Osteocyte (in vitro differentiated cells): ENCODE measurements around the gene TRIM40. TPM values are rescaled to one million over a fixed set of nuclear protein-coding genes. Genes with fewer than 3 reads are reported as not detected.

ENCODE experiments used
- DNase-seq: peaks from one replicate; pipeline ENCODE4 v3.0.0; 2021; ENCODE audit warnings: mixed read lengths; ENCODE audit not compliant: unreplicated experiment; ENCODE audit errors: extremely low spot score
- H3K27ac Mint-ChIP-seq: one replicate; pipeline ENCODE4 v1.8.0; 2021; ENCODE audit warnings: mild to moderate bottlenecking, mixed read lengths; ENCODE audit not compliant: unreplicated experiment
- H3K27me3 Mint-ChIP-seq: one replicate; pipeline ENCODE4 v1.8.0; 2021; ENCODE audit warnings: mixed read lengths; ENCODE audit not compliant: unreplicated experiment
- H3K36me3 Mint-ChIP-seq: one replicate; pipeline ENCODE4 v1.8.0; 2021; ENCODE audit warnings: mixed read lengths; ENCODE audit not compliant: unreplicated experiment
- H3K4me1 Mint-ChIP-seq: one replicate; pipeline ENCODE4 v1.8.0; 2021; ENCODE audit warnings: mixed read lengths; ENCODE audit not compliant: unreplicated experiment
- H3K4me3 Mint-ChIP-seq: one replicate; pipeline ENCODE4 v1.8.0; 2021; ENCODE audit warnings: mild to moderate bottlenecking, moderate library complexity, mixed read lengths; ENCODE audit not compliant: unreplicated experiment
- H3K9me3 Mint-ChIP-seq: one replicate; pipeline ENCODE4 v1.8.0; 2021; ENCODE audit warnings: mixed read lengths; ENCODE audit not compliant: unreplicated experiment
- total RNA-seq: library from RNA; stranded (reverse); gene quantifications from 2 replicates; pipeline ENCODE4 v1.2.1, GENCODE V29; 2021
- TF ChIP-seq, protein P1 (sequence below): fragments of 200-600 bp; sonication (generic); IDR thresholded peaks from 2 replicates; pipeline ENCODE4 v1.5.0; 2021; ENCODE audit warnings: antibody characterized with exemption, mild to moderate bottlenecking, moderate library complexity

The TRIM40 gene
- total RNA-seq, 1 donor from 2014 or later: not detected

- TF ChIP-seq, protein P1, sequence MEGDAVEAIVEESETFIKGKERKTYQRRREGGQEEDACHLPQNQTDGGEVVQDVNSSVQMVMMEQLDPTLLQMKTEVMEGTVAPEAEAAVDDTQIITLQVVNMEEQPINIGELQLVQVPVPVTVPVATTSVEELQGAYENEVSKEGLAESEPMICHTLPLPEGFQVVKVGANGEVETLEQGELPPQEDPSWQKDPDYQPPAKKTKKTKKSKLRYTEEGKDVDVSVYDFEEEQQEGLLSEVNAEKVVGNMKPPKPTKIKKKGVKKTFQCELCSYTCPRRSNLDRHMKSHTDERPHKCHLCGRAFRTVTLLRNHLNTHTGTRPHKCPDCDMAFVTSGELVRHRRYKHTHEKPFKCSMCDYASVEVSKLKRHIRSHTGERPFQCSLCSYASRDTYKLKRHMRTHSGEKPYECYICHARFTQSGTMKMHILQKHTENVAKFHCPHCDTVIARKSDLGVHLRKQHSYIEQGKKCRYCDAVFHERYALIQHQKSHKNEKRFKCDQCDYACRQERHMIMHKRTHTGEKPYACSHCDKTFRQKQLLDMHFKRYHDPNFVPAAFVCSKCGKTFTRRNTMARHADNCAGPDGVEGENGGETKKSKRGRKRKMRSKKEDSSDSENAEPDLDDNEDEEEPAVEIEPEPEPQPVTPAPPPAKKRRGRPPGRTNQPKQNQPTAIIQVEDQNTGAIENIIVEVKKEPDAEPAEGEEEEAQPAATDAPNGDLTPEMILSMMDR: no peak
- H3K27me3 Mint-ChIP-seq: no peaks in the 10 kb centered on the region
- H3K36me3 Mint-ChIP-seq: peaks cover 54% of the 10 kb centered on the region
- H3K4me1 Mint-ChIP-seq: no peaks in the 10 kb centered on the region
- H3K27ac Mint-ChIP-seq: no peak overlapping the region
- no peaks in the 10 kb centered on the region for H3K9me3 Mint-ChIP-seq
- no peak for DNase-seq
- H3K4me3 Mint-ChIP-seq: no peak overlapping the region
Measured at GRCh38 chr6:30188541-30188940, 52.6 kb downstream of the TRIM40 start.

DNA sequence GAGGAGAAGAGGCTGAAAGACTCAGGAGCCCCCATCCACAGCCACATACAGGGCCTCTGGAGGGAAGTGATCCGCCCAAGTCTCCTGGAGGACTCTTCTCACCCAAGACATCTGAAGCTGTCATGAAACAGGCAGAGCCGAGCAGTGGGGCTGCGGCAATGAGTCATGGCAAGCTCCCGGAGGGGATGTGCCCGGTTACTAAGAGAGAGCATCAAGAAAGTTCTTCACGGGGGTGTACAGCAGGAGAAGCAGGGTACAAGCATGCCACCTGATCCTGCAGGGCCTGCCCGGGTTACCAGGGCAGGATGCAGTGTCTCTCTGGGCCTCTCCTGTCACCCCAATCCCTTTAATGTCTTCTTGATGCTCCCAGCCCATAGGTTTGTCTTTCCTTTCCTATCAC is 56.1 kb downstream of the TRIM40 start:
- no peaks in the 10 kb centered on the region for H3K27me3 Mint-ChIP-seq
- no peak overlapping the region for H3K4me3 Mint-ChIP-seq
- H3K9me3 Mint-ChIP-seq: no peaks in the 10 kb centered on the region
- TF ChIP-seq, protein P1: no peak
- peaks cover 40% of the 10 kb centered on the region for H3K36me3 Mint-ChIP-seq
- no peak overlapping the region for H3K27ac Mint-ChIP-seq
- no peak for DNase-seq
- H3K4me1 Mint-ChIP-seq: peaks cover 5% of the 10 kb centered on the region

GRCh38 chr6:30194797-30195690 is 59.1 kb downstream of the TRIM40 start:
- Mint-ChIP-seq H3K4me3 (no peak overlapping the region), H3K27me3 (no peaks in the 10 kb centered on the region), H3K27ac (no peak overlapping the region), H3K36me3 (peaks cover 40% of the 10 kb centered on the region), H3K9me3 (no peaks in the 10 kb centered on the region), H3K4me1 (peaks cover 5% of the 10 kb centered on the region)
- DNase-seq: no peak
- TF ChIP-seq, protein P1: no peak

DNA sequence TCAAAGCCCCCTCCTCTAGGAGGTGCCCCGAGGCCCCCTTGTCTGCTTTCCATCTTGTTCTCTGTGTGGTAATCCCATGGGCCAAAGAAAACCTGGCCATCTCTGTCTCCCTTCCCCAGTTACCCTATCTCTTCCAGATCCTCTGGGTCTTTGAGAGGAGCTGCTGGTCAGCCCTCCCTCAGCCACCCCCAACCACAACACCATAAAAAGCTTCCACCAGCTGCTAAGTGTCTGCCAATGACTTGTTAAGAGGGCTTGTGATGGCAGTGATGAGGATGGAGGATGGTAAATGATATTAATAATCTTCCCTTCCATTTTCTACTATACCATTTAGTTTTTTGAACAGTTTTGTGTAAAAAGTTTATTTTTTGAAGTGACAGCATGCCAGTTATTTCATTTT is 60.0 kb downstream of the TRIM40 start:
- Mint-ChIP-seq H3K4me3 (no peak overlapping the region), H3K27me3 (no peaks in the 10 kb centered on the region), H3K36me3 (peaks cover 39% of the 10 kb centered on the region), H3K4me1 (peaks cover 5% of the 10 kb centered on the region), H3K27ac (no peak overlapping the region), H3K9me3 (no peaks in the 10 kb centered on the region)
- TF ChIP-seq, protein P1: no peak
- DNase-seq: no peak

- Mint-ChIP-seq H3K36me3 (peaks cover 38% of the 10 kb centered on the region), H3K27ac (no peak overlapping the region), H3K27me3 (no peaks in the 10 kb centered on the region), H3K9me3 (no peaks in the 10 kb centered on the region), H3K4me3 (no peak overlapping the region), H3K4me1 (peaks cover 5% of the 10 kb centered on the region)
- DNase-seq: peak; percentile 81
- TF ChIP-seq, protein P1: no peak
Measured at GRCh38 chr6:30196376-30196775, 60.4 kb downstream of the TRIM40 start.
